Breast epithelium (tissue), 4 donors: Measurements from ENCODE around the gene MAD1L1. TPM values are rescaled to one million over a fixed set of nuclear protein-coding genes. Genes with fewer than 3 reads are reported as not detected.

ENCODE experiments used
- DNase-seq, 2 donors: peaks; one replicate each; pipeline ENCODE4 v3.0.0-alpha.2; 2019; ENCODE audit warnings: low spot score in 2 of 2
- H3K27ac ChIP-seq, 2 donors: fragments of 200-600 bp; sonication (generic) in 1 of 2; one replicate each; pipeline ENCODE4 v1.5.1; 2016 to 2019; ENCODE audit warnings: mild to moderate bottlenecking in 1 of 2
- H3K27me3 ChIP-seq, 2 donors: fragments of 200-600 bp; sonication (generic) in 1 of 2; one replicate each; pipeline versions ENCODE4 v1.5.1 to v1.6.0; 2017 to 2019; ENCODE audit warnings: control low read depth in 1 of 2, mild to moderate bottlenecking in 1 of 2
- H3K36me3 ChIP-seq: fragments of 200-600 bp; one replicate; pipeline ENCODE4 v1.5.1; 2019
- H3K4me1 ChIP-seq, 2 donors: fragments of 200-600 bp; sonication (generic); one replicate each; pipeline ENCODE4 v1.5.1; 2016 to 2019; ENCODE audit warnings: control low read depth in 1 of 2
- H3K4me3 ChIP-seq, 3 donors: fragments of 200-600 bp; sonication (generic); 1 replicate in 2 of 3; 2 replicates in 1 of 3; pipeline ENCODE4 v1.5.1; 2016 to 2019; ENCODE audit warnings: mild to moderate bottlenecking in 3 of 3, moderate library complexity in 2 of 3
- H3K9me3 ChIP-seq, 2 donors: fragments of 200-600 bp; sonication (generic) in 1 of 2; one replicate each; pipeline ENCODE4 v1.5.1; 2016 to 2019; ENCODE audit warnings: control low read depth in 1 of 2
- CTCF ChIP-seq, 3 donors: fragments of 450-650 bp; IDR thresholded peaks; one replicate each; pipeline ENCODE4 v1.5.1; 2016 to 2017; ENCODE audit warnings: antibody characterized with exemption in 3 of 3, mild to moderate bottlenecking in 3 of 3, moderate library complexity in 3 of 3
- POLR2A ChIP-seq: fragments of 450-650 bp; IDR thresholded peaks from one replicate; pipeline ENCODE4 v1.6.1; 2016; ENCODE audit warnings: antibody characterized with exemption, mild to moderate bottlenecking, moderate library complexity
- POLR2AphosphoS5 ChIP-seq, 3 donors: sonication (generic); formaldehyde crosslinking; IDR thresholded peaks; one replicate each; pipeline ENCODE4 v1.6.1; 2017; ENCODE audit warnings: antibody characterized with exemption in 3 of 3
- intact Hi-C: fragments of 100-400 bp; cut with DNase I; formaldehyde crosslinking; loops from one replicate; pipeline ENCODE4 v1.15.1; 2023; ENCODE audit warnings: low total_unique reads
- total RNA-seq, 3 donors: library from RNA; depleted of rRNA; stranded (reverse); fragments of >200 nt; gene quantifications; one replicate each; pipeline ENCODE4 v1.1.0, GENCODE V29; 2016

The MAD1L1 gene
- total RNA-seq, 3 donors from 2014 or later: 27.7 to 33.9 (median 28.8) TPM

- H3K9me3 ChIP-seq: peaks cover 17 to 19% of the 10 kb centered on the region in 2 donors
- H3K4me1 ChIP-seq: no peaks in the 10 kb centered on the region
- intact Hi-C loops: no loop called here
- TF ChIP-seq POLR2AphosphoS5 (IDR thresholded peaks at IDR 0.05): no peak
- TF ChIP-seq POLR2A: no peak
- TF ChIP-seq CTCF (IDR thresholded peaks at IDR 0.05): no peak
- no peaks in the 10 kb centered on the region for H3K36me3 ChIP-seq
- H3K27ac ChIP-seq: no peak overlapping the region
- no peaks in the 10 kb centered on the region for H3K27me3 ChIP-seq
- DNase-seq: no peak
- no peak overlapping the region for H3K4me3 ChIP-seq
Measured at GRCh38 chr7:2028733-2029132, 204.0 kb downstream of the MAD1L1 start.

GRCh38 chr7:2025188-2025587 is 207.6 kb downstream of the MAD1L1 start:
- Histone ChIP-seq H3K9me3 (peaks cover 17 to 19% of the 10 kb centered on the region in 2 donors), H3K4me1 (no peaks in the 10 kb centered on the region), H3K27me3 (no peaks in the 10 kb centered on the region), H3K27ac (no peak overlapping the region), H3K36me3 (no peaks in the 10 kb centered on the region), H3K4me3 (no peak overlapping the region)
- no peak for TF ChIP-seq CTCF (IDR thresholded peaks at IDR 0.05)
- TF ChIP-seq POLR2A: no peak
- TF ChIP-seq POLR2AphosphoS5 (IDR thresholded peaks at IDR 0.05): no peak
- DNase-seq: no peak
- intact Hi-C loops: no loop called here

- Histone ChIP-seq H3K9me3 (peaks cover 17 to 19% of the 10 kb centered on the region in 2 donors), H3K36me3 (no peaks in the 10 kb centered on the region), H3K4me3 (no peak overlapping the region), H3K4me1 (no peaks in the 10 kb centered on the region), H3K27ac (no peak overlapping the region), H3K27me3 (no peaks in the 10 kb centered on the region)
- TF ChIP-seq POLR2A (no peak), CTCF (IDR thresholded peaks at IDR 0.05) (no peak), POLR2AphosphoS5 (IDR thresholded peaks at IDR 0.05) (no peak)
- intact Hi-C loops: no loop called here
- DNase-seq: no peak
Measured at GRCh38 chr7:2024567-2024918, 208.2 kb downstream of the MAD1L1 start.

- no peak overlapping the region for H3K4me3 ChIP-seq
- H3K27me3 ChIP-seq: no peaks in the 10 kb centered on the region
- H3K36me3 ChIP-seq: no peaks in the 10 kb centered on the region
- H3K4me1 ChIP-seq: no peaks in the 10 kb centered on the region
- H3K9me3 ChIP-seq: peaks cover 17 to 18% of the 10 kb centered on the region in 2 donors
- no peak overlapping the region for H3K27ac ChIP-seq
- DNase-seq: no peak
- TF ChIP-seq POLR2A: no peak
- TF ChIP-seq CTCF (IDR thresholded peaks at IDR 0.05): no peak
- no peak for TF ChIP-seq POLR2AphosphoS5 (IDR thresholded peaks at IDR 0.05)
- intact Hi-C loops: no loop called here
Measured at GRCh38 chr7:2023877-2024566, 208.7 kb downstream of the MAD1L1 start.

GRCh38 chr7:2022737-2023250 is 210.0 kb downstream of the MAD1L1 start:
- no peak for DNase-seq
- Histone ChIP-seq H3K36me3 (no peaks in the 10 kb centered on the region), H3K27ac (no peak overlapping the region), H3K4me3 (no peak overlapping the region), H3K27me3 (no peaks in the 10 kb centered on the region), H3K9me3 (peaks cover 10 to 13% of the 10 kb centered on the region in 2 donors), H3K4me1 (no peaks in the 10 kb centered on the region)
- TF ChIP-seq POLR2AphosphoS5 (IDR thresholded peaks at IDR 0.05) (no peak), POLR2A (no peak), CTCF (IDR thresholded peaks at IDR 0.05) (no peak)
- intact Hi-C loops: no loop called here
